Gastrocnemius medialis (tissue), 4 donors: ENCODE measurements around the gene PRRC2B. TPM values are rescaled to one million over a fixed set of nuclear protein-coding genes. Genes with fewer than 3 reads are reported as not detected.
A peak's percentile ranks its signal among the peaks of the same experiment; 100 is the strongest.

ENCODE experiments used
- ATAC-seq, 2 donors: fragments of 150-250 bp; one replicate each; pipeline ENCODE4 v1.9.1; 2016
- DNase-seq, 2 donors: peaks; one replicate each; pipeline ENCODE4 v3.0.0-alpha.2; 2019
- H3K27ac ChIP-seq, 4 donors: fragments of 200-600 bp; sonication (generic); 1 replicate in 1 of 4; 2 replicates in 3 of 4; pipeline ENCODE4 v1.5.1; 2016 to 2018; ENCODE audit warnings: mild to moderate bottlenecking in 2 of 4, moderate library complexity in 1 of 4
- H3K27me3 ChIP-seq, 3 donors: fragments of 200-600 bp; sonication (generic) in 2 of 3; 1 replicate in 1 of 3; 2 replicates in 2 of 3; pipeline versions ENCODE4 v1.5.1 to v1.6.0; 2016 to 2019; ENCODE audit warnings: mild to moderate bottlenecking in 1 of 3, moderate library complexity in 1 of 3
- H3K36me3 ChIP-seq, 2 donors: fragments of 200-600 bp; sonication (generic) in 1 of 2; one replicate each; pipeline ENCODE4 v1.5.1; 2017 to 2018
- H3K4me1 ChIP-seq, 2 donors: fragments of 200-600 bp; sonication (generic) in 1 of 2; one replicate each; pipeline ENCODE4 v1.5.1; 2016 to 2017; ENCODE audit warnings: mild to moderate bottlenecking in 2 of 2
- H3K4me3 ChIP-seq, 4 donors: fragments of 200-600 bp; sonication (generic) in 3 of 4; 1 replicate in 1 of 4; 2 replicates in 3 of 4; pipeline ENCODE4 v1.5.1; 2016 to 2019; ENCODE audit warnings: mild to moderate bottlenecking in 2 of 4
- H3K9me3 ChIP-seq, 3 donors: fragments of 200-600 bp; sonication (generic) in 2 of 3; 1 replicate in 1 of 3; 2 replicates in 2 of 3; pipeline ENCODE4 v1.5.1; 2016 to 2019
- POLR2A ChIP-seq, 2 donors: fragments of 450-650 bp; IDR thresholded peaks; one replicate each; pipeline ENCODE4 v1.6.1; 2017; ENCODE audit warnings: antibody characterized with exemption in 2 of 2, mild to moderate bottlenecking in 2 of 2, moderate library complexity in 2 of 2
- in situ Hi-C, 4 donors: fragments of 200-750 bp; cut with MboI; loops; one replicate each; pipeline versions ENCODE4 v1.15.0 to v1.8.0; 2017; ENCODE audit warnings: low sequenced_read_pairs in 4 of 4
- intact Hi-C: fragments of 100-400 bp; cut with DNase I; formaldehyde crosslinking; loops from one replicate; pipeline ENCODE4 v1.15.1; 2023; ENCODE audit warnings: low total_unique reads
- total RNA-seq, 4 donors: library from RNA; depleted of rRNA; stranded (reverse); fragments of >200 nt; gene quantifications; one replicate each; pipeline versions ENCODE4 v1.1.0 to v1.2.3, GENCODE V29; 2016
- TF ChIP-seq, protein P1 (sequence below), 5 experiments: fragments of 450-650 bp in 3 of 5; fragments of 200-600 bp in 2 of 5; sonication (generic) in 2 of 5; IDR thresholded peaks in 4 of 5; conservative IDR thresholded peaks in 1 of 5; 1 replicate in 4 of 5; 2 replicates in 1 of 5; pipeline ENCODE4 v1.5.1; 2016 to 2019; ENCODE audit warnings: antibody characterized with exemption in 5 of 5, mild to moderate bottlenecking in 3 of 5, moderate library complexity in 3 of 5

PRRC2B gene
- total RNA-seq, 4 donors from 2014 or later = 29.9 to 41.6 (median 37.2) TPM

DNA sequence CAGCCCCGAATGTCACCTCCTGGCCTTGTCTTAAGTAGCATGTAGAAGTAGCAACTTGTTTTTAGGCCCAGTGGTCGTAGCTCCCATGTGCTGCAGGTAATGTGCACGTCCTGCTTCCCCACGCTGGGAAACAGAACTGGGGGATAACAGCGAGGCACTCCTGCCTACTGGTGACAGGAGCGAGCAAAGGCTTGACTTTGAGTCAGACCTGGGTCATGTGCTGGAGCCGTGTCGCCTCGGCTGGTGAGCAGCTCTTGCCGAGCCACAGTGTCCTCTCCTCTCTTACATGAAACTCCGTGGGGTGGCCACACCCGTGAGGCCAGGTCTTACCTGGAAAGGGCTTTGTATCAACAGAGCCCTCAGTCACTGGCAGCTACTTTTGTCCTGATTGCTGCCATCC, 91.3 kb downstream of the PRRC2B start:
- in situ Hi-C loops = loop anchor here in 2 of 4 donors (25.0 kb wide), 1 partner anchor 98 kb away; the partner anchor contains the start of gene PRRC2B (in 2 of the 2)
- Histone ChIP-seq H3K27ac (peak overlapping the region; percentile 83 to 94 (median 90)), H3K9me3 (no peaks in the 10 kb centered on the region), H3K4me3 (no peak overlapping the region), H3K4me1 (peaks cover 26 to 39% of the 10 kb centered on the region in 2 donors), H3K27me3 (no peaks in the 10 kb centered on the region), H3K36me3 (peaks cover 0 to 78% of the 10 kb centered on the region in 2 donors)
- no peak for TF ChIP-seq POLR2A (IDR thresholded peaks at IDR 0.05)
- TF ChIP-seq, protein P1, sequence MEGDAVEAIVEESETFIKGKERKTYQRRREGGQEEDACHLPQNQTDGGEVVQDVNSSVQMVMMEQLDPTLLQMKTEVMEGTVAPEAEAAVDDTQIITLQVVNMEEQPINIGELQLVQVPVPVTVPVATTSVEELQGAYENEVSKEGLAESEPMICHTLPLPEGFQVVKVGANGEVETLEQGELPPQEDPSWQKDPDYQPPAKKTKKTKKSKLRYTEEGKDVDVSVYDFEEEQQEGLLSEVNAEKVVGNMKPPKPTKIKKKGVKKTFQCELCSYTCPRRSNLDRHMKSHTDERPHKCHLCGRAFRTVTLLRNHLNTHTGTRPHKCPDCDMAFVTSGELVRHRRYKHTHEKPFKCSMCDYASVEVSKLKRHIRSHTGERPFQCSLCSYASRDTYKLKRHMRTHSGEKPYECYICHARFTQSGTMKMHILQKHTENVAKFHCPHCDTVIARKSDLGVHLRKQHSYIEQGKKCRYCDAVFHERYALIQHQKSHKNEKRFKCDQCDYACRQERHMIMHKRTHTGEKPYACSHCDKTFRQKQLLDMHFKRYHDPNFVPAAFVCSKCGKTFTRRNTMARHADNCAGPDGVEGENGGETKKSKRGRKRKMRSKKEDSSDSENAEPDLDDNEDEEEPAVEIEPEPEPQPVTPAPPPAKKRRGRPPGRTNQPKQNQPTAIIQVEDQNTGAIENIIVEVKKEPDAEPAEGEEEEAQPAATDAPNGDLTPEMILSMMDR (IDR thresholded peaks at IDR 0.05 in 4 of 5, conservative IDR thresholded peaks at IDR 0.05 in 1 of 5) = no peak
- DNase-seq (no peak), ATAC-seq (no peak)
- intact Hi-C loops = no loop called here

DNA sequence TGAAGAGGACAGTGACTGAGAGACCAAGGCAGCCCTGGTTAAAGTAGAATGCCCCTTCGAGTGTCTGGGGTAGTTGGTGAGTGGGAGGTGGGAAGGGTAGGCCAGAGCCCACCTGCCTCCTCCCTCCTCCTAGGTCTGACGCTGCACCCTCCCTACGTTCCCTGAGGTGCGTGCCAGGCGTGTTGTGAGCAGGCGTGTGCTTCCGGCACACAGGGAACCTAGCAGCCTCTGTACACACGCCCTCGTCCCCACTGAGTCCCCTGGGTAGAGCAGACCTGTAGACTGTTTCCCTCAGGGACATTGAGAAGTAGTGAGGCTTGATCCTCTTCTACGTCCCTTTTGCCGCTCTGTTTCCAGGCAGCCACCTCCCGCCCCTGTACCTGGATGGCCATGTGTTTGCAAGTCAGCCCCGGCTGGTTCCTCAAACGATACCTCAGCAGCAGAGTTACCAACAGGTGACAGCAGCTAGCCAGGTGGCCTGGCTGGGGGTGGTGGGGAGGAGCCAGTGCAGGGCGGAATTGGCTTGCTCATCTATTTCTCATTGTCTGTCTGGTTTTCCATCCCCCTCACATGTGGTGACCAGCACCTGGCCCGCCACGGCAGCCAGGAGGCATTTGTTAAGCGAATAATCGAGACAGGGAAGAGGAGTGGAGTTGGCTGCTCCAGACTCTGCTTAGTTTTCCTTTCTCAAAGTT, 92.0 kb downstream of the PRRC2B start:
- peak overlapping the region; percentile 83 to 94 (median 90) for H3K27ac ChIP-seq
- H3K4me3 ChIP-seq = no peak overlapping the region

DNA sequence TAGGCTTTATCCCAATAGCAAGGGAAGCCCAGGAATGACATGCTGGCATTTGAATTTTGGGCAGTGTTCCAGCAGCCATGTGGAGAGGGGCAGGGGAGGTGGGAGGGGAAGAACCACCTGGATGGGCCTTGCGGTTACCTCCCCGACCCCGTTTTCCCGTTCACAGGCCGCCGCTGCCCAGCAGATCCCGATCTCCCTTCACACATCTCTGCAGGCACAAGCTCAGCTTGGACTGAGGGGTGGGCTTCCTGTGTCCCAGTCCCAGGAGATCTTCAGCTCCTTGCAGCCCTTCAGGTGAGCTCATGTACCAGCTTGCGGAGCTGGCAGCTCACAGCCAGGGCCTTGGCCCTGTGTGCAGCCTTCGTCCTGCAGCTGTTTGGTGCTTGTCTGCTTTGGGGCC, 93.1 kb downstream of the PRRC2B start:
- ATAC-seq = no peak
- Histone ChIP-seq H3K36me3 (peaks cover 0 to 88% of the 10 kb centered on the region in 2 donors), H3K27ac (peak overlapping the region in 1 of 4 donors; percentile 27), H3K4me1 (peaks cover 25 to 26% of the 10 kb centered on the region in 2 donors), H3K27me3 (no peaks in the 10 kb centered on the region), H3K4me3 (no peak overlapping the region), H3K9me3 (no peaks in the 10 kb centered on the region)
- intact Hi-C loops = no loop called here
- no peak for DNase-seq
- in situ Hi-C loops = loop anchor here in 2 of 4 donors (25.0 kb wide), 1 partner anchor 100 kb away; the partner anchor contains the start of gene PRRC2B (in 2 of the 2)
- TF ChIP-seq POLR2A (IDR thresholded peaks at IDR 0.05) = no peak
- TF ChIP-seq, protein P1 (IDR thresholded peaks at IDR 0.05 in 4 of 5, conservative IDR thresholded peaks at IDR 0.05 in 1 of 5) = no peak

More for the DNA sequence above, 92.0 kb downstream of the PRRC2B start:
- TF ChIP-seq, protein P1 (IDR thresholded peaks at IDR 0.05 in 4 of 5, conservative IDR thresholded peaks at IDR 0.05 in 1 of 5) = no peak
- no peak for TF ChIP-seq POLR2A (IDR thresholded peaks at IDR 0.05)
- Histone ChIP-seq H3K4me1 (peaks cover 26 to 33% of the 10 kb centered on the region in 2 donors), H3K36me3 (peaks cover 0 to 84% of the 10 kb centered on the region in 2 donors), H3K27me3 (no peaks in the 10 kb centered on the region), H3K9me3 (no peaks in the 10 kb centered on the region)
- DNase-seq (no peak), ATAC-seq (no peak)
- in situ Hi-C loops (loop anchor here in 2 of 4 donors (25.0 kb wide), 1 partner anchor 99 kb away; the partner anchor contains the start of gene PRRC2B (in 2 of the 2)), intact Hi-C loops (no loop called here)

DNA sequence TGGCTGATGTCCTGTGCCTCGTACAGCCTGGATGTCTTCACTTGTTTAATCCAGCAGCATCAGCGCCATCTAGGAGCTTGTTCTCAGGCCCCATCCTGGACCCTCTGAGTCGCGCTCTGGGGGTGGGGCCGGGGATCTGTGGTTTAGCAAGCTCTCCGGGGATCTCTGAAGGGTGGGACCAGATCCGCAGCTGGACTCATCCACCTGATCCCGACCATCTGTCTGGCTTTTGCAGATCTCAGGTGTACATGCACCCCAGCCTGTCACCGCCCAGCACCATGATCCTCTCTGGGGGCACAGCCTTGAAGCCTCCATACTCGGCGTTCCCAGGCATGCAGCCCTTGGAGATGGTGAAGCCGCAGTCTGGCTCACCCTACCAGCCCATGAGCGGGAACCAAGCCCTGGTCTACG, 93.7 kb downstream of the PRRC2B start:
- Histone ChIP-seq H3K4me1 (peaks cover 19 to 23% of the 10 kb centered on the region in 2 donors), H3K4me3 (no peak overlapping the region), H3K9me3 (no peaks in the 10 kb centered on the region), H3K27me3 (no peaks in the 10 kb centered on the region), H3K36me3 (peaks cover 0 to 91% of the 10 kb centered on the region in 2 donors), H3K27ac (peak overlapping the region in 1 of 4 donors; percentile 27)
- in situ Hi-C loops (loop anchor here in 2 of 4 donors (25.0 kb wide), 1 partner anchor 100 kb away; the partner anchor contains the start of gene PRRC2B (in 2 of the 2)), intact Hi-C loops (no loop called here)
- TF ChIP-seq, protein P1 (IDR thresholded peaks at IDR 0.05 in 4 of 5, conservative IDR thresholded peaks at IDR 0.05 in 1 of 5) = no peak
- TF ChIP-seq POLR2A (IDR thresholded peaks at IDR 0.05) = no peak
- no peak for DNase-seq
- ATAC-seq = no peak
